Activated naive CD8-positive, alpha-beta T cell treated with anti-CD3 and anti-CD28 coated beads, Interleukin-2, amount 10 ng/mL, durations not matched to agents 7 days and 5 days (primary cell): Measurements from ENCODE around the gene RBMXL3. TPM values are rescaled to one million over a fixed set of nuclear protein-coding genes. Genes with fewer than 3 reads are reported as not detected.

ENCODE experiments used
- ATAC-seq: fragments of 150-1000 bp; cut with Tn5 transposase; one replicate; pipeline ENCODE4 v1.10.0; 2021; ENCODE audit warnings: low read depth, moderate library complexity
- POLR2A ChIA-PET: fragments of 350-600 bp; sonication (Branson Sonifier 250); formaldehyde crosslinking; loops from one replicate; lab custom pipeline; 2021; ENCODE audit warnings: antibody characterized with exemption; lab: Charles Lee
- DNase-seq: peaks from one replicate; pipeline ENCODE4 v3.0.0; 2021
- H3K27ac Mint-ChIP-seq: one replicate; pipeline ENCODE4 v1.8.0; 2022; ENCODE audit warnings: mild to moderate bottlenecking, mixed read lengths
- H3K27me3 Mint-ChIP-seq: one replicate; pipeline ENCODE4 v1.8.0; 2022; ENCODE audit warnings: mild to moderate bottlenecking, moderate library complexity, mixed read lengths
- H3K36me3 Mint-ChIP-seq: one replicate; pipeline ENCODE4 v1.8.0; 2021; ENCODE audit warnings: mild to moderate bottlenecking, mixed read lengths
- H3K4me1 Mint-ChIP-seq: one replicate; pipeline ENCODE4 v1.8.0; 2021; ENCODE audit warnings: mixed read lengths
- H3K4me3 Mint-ChIP-seq: one replicate; pipeline ENCODE4 v1.8.0; 2022; ENCODE audit warnings: mild to moderate bottlenecking, moderate library complexity, mixed read lengths
- H3K9me3 Mint-ChIP-seq: one replicate; pipeline ENCODE4 v1.8.0; 2021; ENCODE audit warnings: mixed read lengths
- total RNA-seq, 2 experiments: library from RNA; stranded (reverse); gene quantifications; one replicate each; pipeline ENCODE4 v1.2.3, GENCODE V29; 2021

The RBMXL3 gene
- total RNA-seq: not detected

- no peaks in the 10 kb centered on the region for H3K27me3 Mint-ChIP-seq
- H3K9me3 Mint-ChIP-seq: peaks cover 2% of the 10 kb centered on the region
- ATAC-seq (no peak), DNase-seq (no peak)
- POLR2A ChIA-PET: no interaction called here
- H3K4me1 Mint-ChIP-seq: no peaks in the 10 kb centered on the region
- no peak within 1 kb of the TSS for H3K27ac Mint-ChIP-seq
- H3K4me3 Mint-ChIP-seq: no peak within 1 kb of the TSS
- H3K36me3 Mint-ChIP-seq: no peaks in the 10 kb centered on the region
Observed at GRCh38 chrX:115189110-115189509, at the start of gene RBMXL3. Gene RBMXL3 (plus strand): TSS chrX:115189410. CDS start chrX:115189442, 32 bp downstream.

GRCh38 chrX:115142057-115142456 lies 47.2 kb upstream of the RBMXL3 start:
- Mint-ChIP-seq H3K36me3 (no peaks in the 10 kb centered on the region), H3K9me3 (no peaks in the 10 kb centered on the region), H3K27me3 (no peaks in the 10 kb centered on the region), H3K4me1 (no peaks in the 10 kb centered on the region), H3K27ac (no peak overlapping the region), H3K4me3 (no peak overlapping the region)
- no peak for DNase-seq
- POLR2A ChIA-PET: no interaction called here
- no peak for ATAC-seq

- DNase-seq (no peak), ATAC-seq (no peak)
- H3K4me3 Mint-ChIP-seq: no peak overlapping the region
- H3K9me3 Mint-ChIP-seq: no peaks in the 10 kb centered on the region
- no peaks in the 10 kb centered on the region for H3K27me3 Mint-ChIP-seq
- POLR2A ChIA-PET: no interaction called here
- no peak overlapping the region for H3K27ac Mint-ChIP-seq
- H3K4me1 Mint-ChIP-seq: no peaks in the 10 kb centered on the region
- H3K36me3 Mint-ChIP-seq: no peaks in the 10 kb centered on the region
Observed at GRCh38 chrX:115147220-115147619, 42.0 kb upstream of the RBMXL3 start.

- peaks cover 2% of the 10 kb centered on the region for H3K27me3 Mint-ChIP-seq
- no peaks in the 10 kb centered on the region for H3K4me1 Mint-ChIP-seq
- no peak overlapping the region for H3K27ac Mint-ChIP-seq
- no peaks in the 10 kb centered on the region for H3K9me3 Mint-ChIP-seq
- DNase-seq: no peak
- POLR2A ChIA-PET: no interaction called here
- H3K36me3 Mint-ChIP-seq: no peaks in the 10 kb centered on the region
- ATAC-seq: no peak
- no peak overlapping the region for H3K4me3 Mint-ChIP-seq
Observed at GRCh38 chrX:115173181-115173580, 16.0 kb upstream of the RBMXL3 start.

- H3K27me3 Mint-ChIP-seq: peaks cover 2% of the 10 kb centered on the region
- H3K4me3 Mint-ChIP-seq: no peak overlapping the region
- no peaks in the 10 kb centered on the region for H3K36me3 Mint-ChIP-seq
Observed at GRCh38 chrX:115174548-115174947, 14.7 kb upstream of the RBMXL3 start.

GRCh38 chrX:115177932-115178331 lies 11.3 kb upstream of the RBMXL3 start:
- H3K4me3 Mint-ChIP-seq: no peak overlapping the region
- POLR2A ChIA-PET: no interaction called here
- no peak overlapping the region for H3K27ac Mint-ChIP-seq
- no peaks in the 10 kb centered on the region for H3K9me3 Mint-ChIP-seq
- no peaks in the 10 kb centered on the region for H3K4me1 Mint-ChIP-seq
- no peak for ATAC-seq
- DNase-seq: no peak
- H3K27me3 Mint-ChIP-seq: peaks cover 2% of the 10 kb centered on the region
- no peaks in the 10 kb centered on the region for H3K36me3 Mint-ChIP-seq

More at GRCh38 chrX:115174548-115174947, 14.7 kb upstream of the RBMXL3 start:
- Mint-ChIP-seq H3K4me1 (no peaks in the 10 kb centered on the region), H3K27ac (no peak overlapping the region), H3K9me3 (no peaks in the 10 kb centered on the region)
- ATAC-seq (no peak), DNase-seq (no peak)
- POLR2A ChIA-PET: no interaction called here

- Mint-ChIP-seq H3K4me1 (no peaks in the 10 kb centered on the region), H3K36me3 (no peaks in the 10 kb centered on the region), H3K9me3 (no peaks in the 10 kb centered on the region), H3K27me3 (peaks cover 2% of the 10 kb centered on the region), H3K27ac (no peak overlapping the region), H3K4me3 (no peak overlapping the region)
- ATAC-seq (no peak), DNase-seq (no peak)
- POLR2A ChIA-PET: no interaction called here
Observed at GRCh38 chrX:115178473-115178872, 10.7 kb upstream of the RBMXL3 start.

- no peaks in the 10 kb centered on the region for H3K4me1 Mint-ChIP-seq
- POLR2A ChIA-PET: no interaction called here
- no peaks in the 10 kb centered on the region for H3K27me3 Mint-ChIP-seq
- peaks cover 2% of the 10 kb centered on the region for H3K9me3 Mint-ChIP-seq
- no peak for DNase-seq
- no peak overlapping the region for H3K4me3 Mint-ChIP-seq
- H3K27ac Mint-ChIP-seq: no peak overlapping the region
- no peak for ATAC-seq
- H3K36me3 Mint-ChIP-seq: no peaks in the 10 kb centered on the region
Observed at GRCh38 chrX:115183980-115184379, 5.2 kb upstream of the RBMXL3 start.

GRCh38 chrX:115189646-115190635 lies 731 bp downstream of the RBMXL3 start:
- DNase-seq (no peak), ATAC-seq (no peak)
- no peak overlapping the region for H3K27ac Mint-ChIP-seq
- no peak overlapping the region for H3K4me3 Mint-ChIP-seq
- no peaks in the 10 kb centered on the region for H3K4me1 Mint-ChIP-seq
- H3K27me3 Mint-ChIP-seq: no peaks in the 10 kb centered on the region
- H3K36me3 Mint-ChIP-seq: no peaks in the 10 kb centered on the region
- H3K9me3 Mint-ChIP-seq: peaks cover 2% of the 10 kb centered on the region
- POLR2A ChIA-PET: no interaction called here

- Mint-ChIP-seq H3K27me3 (no peaks in the 10 kb centered on the region), H3K9me3 (peaks cover 2% of the 10 kb centered on the region), H3K4me3 (no peak overlapping the region), H3K36me3 (no peaks in the 10 kb centered on the region), H3K4me1 (no peaks in the 10 kb centered on the region), H3K27ac (no peak overlapping the region)
- ATAC-seq: no peak
- no peak for DNase-seq
- POLR2A ChIA-PET: no interaction called here
Observed at GRCh38 chrX:115190636-115191489, 1.7 kb downstream of the RBMXL3 start.

GRCh38 chrX:115191490-115192243 lies 2.5 kb downstream of the RBMXL3 start:
- no peak for ATAC-seq
- no peak for DNase-seq
- Mint-ChIP-seq H3K36me3 (no peaks in the 10 kb centered on the region), H3K27me3 (no peaks in the 10 kb centered on the region), H3K4me1 (no peaks in the 10 kb centered on the region), H3K9me3 (peaks cover 2% of the 10 kb centered on the region), H3K27ac (no peak overlapping the region), H3K4me3 (no peak overlapping the region)
- POLR2A ChIA-PET: no interaction called here

GRCh38 chrX:115192244-115192700 lies 3.1 kb downstream of the RBMXL3 start:
- H3K27me3 Mint-ChIP-seq: no peaks in the 10 kb centered on the region
- no peaks in the 10 kb centered on the region for H3K36me3 Mint-ChIP-seq
- DNase-seq: no peak
- H3K4me1 Mint-ChIP-seq: no peaks in the 10 kb centered on the region
- H3K9me3 Mint-ChIP-seq: peaks cover 2% of the 10 kb centered on the region
- no peak overlapping the region for H3K27ac Mint-ChIP-seq
- H3K4me3 Mint-ChIP-seq: no peak overlapping the region
- no peak for ATAC-seq
- POLR2A ChIA-PET: no interaction called here

- peaks cover 2% of the 10 kb centered on the region for H3K9me3 Mint-ChIP-seq
- DNase-seq (no peak), ATAC-seq (no peak)
- H3K4me3 Mint-ChIP-seq: no peak overlapping the region
- POLR2A ChIA-PET: no interaction called here
- no peaks in the 10 kb centered on the region for H3K4me1 Mint-ChIP-seq
- H3K27me3 Mint-ChIP-seq: no peaks in the 10 kb centered on the region
- H3K36me3 Mint-ChIP-seq: no peaks in the 10 kb centered on the region
- no peak overlapping the region for H3K27ac Mint-ChIP-seq
Observed at GRCh38 chrX:115204040-115204439, 14.8 kb downstream of the RBMXL3 start.
